NCI-H524 treated with DMSO at 0.1 percent for 48 hours (cell line): ENCODE results near the gene GPRC5D.

Experiments used
- DNase-seq: peaks from one replicate; lab custom pipeline; 2025; lab: John Stamatoyannopoulos, UW

Gene GPRC5D

DNA sequence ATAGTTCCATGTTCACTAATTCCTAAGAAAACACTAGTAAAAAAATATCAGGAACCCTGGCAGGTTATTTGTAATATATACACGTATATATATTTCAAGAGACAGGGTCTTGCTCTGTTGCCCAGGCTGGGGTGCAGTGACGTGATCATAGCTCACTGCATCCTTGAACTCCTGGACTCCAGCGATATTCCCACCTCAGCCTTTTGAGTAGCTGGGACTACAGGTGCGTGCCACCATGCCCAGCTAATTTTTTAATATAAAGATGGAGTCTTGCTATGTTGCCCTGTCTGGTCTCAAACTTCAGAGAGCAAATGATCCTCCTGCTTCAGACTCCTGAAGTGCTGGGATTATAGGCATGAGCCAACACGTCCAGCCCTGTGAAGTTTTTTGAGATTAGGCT, 44.4 kb downstream of the GPRC5D start:
- DNase-seq, result no peak

DNA sequence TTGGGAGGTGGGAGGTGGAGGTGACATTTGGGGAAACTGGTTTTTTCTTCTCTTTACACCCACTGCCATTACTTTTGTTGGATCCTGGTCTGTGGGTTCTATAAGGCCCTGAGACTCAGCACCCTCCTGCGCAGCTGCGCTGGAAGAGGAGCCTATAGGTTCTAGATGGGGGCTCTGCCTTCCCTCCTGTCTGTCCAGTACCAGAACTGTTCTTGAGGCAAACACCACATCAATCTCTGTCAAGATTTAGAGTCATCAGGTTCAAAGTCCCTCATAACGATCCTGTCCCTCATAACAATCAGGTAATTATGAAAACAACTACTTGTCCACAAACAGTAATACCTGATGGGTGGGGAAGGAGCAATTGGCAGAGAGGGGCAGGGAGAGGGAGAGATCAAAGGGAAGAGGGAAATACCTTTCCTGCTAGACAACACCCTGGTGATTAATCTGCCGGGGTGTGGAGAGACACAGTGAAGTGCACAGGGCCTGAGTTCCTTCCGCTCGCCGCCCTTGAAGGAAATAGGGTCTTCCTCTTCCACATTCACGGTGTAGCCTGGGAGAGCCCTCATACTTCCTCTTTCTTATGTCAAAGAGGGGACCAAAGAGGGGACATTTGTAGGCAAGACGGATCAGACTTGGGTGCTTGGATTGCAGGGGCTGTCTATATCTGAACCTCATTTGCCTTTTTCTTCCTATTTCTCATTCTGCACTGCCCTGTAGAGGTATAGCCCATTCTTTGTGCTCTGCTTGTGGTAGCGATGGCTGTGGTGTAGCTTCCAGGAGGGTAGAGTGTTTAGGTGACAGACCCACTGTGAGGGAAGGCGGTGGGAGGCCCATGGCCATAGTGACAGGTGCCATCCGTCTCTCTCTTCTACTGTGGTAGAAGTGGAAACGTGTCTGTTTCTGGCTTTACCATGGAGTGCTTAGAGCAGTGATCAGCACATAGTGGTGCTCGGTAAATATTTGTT, 48.0 kb downstream of the GPRC5D start:
- DNase-seq, result no peak

DNA sequence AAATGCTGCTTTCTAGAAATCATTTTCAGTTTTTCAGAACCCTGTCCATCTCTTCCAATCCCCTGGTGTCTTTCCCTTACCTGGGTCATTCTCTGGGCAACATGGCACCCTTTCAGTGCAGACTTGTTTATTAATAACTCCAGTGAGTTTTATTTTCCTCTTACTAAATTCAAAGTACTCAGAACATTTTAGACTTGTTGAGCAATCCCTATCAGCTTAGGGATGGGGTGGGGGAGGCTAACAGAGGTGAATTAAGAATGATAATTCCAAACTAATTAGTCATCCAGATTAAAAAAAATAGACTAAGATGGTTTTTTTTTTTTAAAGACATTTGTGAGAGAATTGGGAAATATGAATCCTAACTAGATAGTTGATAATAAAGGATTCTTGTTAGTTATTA, 49.9 kb downstream of the GPRC5D start:
- DNase-seq, result no peak

DNA sequence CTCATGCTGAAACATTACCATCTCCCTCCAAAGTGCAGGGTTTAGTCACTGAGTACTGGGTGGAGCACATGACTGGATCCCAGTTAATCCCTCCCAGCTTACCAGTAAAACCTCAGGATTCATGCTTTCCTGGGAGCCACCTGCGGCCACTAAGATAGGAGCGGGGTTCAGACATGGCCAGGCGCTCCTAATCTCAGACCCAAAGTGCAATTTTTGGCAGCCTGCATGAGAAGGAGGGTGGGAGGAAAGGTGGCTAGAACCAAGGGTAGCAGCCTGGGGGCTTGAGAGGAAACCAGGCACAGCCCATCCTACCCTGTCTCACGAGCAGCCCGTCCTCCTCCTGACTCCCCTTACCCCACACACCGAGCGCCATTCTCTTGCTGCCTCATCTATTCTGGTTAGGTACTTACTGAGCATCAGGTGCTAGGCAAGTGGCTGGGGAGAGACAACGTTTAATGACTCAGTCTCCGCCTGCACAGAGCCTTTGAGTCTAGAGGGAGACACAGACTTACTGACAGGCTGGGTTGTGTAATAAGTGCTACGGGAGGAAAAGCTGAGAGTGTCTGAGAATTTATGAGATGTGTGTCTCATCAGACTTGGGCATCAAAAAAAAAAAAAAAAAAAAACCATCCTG, 50.7 kb downstream of the GPRC5D start:
- no peak for DNase-seq

DNA sequence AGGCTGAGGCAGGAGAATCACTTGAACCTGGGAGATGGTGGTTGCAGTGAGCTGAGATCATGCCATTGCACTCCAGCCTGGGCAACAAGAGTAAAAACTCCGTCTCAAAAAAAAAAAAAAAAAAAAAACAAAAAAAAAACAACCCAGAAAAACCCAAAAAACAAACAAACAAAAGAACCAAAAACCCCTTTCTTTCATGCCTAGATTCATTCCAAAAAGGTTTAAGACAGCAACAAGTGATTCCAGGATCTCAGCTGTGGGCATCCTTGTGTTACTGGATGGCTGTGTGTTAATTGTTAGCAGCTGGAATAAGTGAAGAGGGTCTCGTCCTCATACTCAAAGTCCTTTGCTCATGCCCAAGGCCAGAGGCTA, 51.2 kb downstream of the GPRC5D start:
- DNase-seq, result no peak

DNA sequence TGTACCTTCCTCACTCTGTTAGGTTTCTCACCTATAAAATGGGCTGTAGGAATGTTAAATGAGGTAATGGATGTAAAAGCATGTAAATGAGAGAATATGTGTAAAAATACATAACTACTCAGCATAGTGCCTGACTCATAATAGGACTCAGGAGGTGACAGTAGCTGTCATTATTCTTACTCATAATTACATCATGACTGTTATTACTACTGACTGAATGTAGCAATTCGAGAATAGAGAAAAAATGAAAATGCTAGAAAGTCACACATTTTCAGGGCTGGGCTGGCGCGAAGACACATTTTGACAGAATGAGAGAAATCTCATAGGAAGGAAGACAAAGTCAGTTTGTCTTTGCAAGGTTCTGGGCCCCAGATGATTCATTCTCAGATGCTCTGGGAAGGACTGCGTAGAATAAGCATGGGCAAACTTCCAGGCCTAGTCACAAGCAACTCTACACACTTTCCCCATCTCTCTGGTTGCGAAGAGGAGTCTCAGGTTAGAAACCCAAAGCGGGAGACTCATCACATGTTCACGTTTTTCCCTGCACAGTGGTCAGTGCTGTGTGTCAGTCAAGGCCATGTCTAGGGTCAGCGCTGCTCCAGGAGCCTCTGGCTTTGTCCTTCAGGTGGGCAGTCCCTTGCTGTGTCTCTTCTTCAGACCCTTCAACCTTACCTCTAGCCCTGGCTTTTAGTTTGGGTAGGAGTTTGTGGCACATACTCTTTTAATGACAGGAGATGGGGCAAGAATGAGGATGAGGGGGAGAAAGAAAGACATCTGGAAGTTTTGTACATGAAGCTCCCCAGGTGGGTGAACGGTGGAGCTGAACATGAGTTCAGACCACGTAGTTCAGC, 52.2 kb downstream of the GPRC5D start:
- DNase-seq, result no peak

GRCh38 chr12:12898911-12899511, 53.0 kb downstream of the GPRC5D start:
- DNase-seq, result no peak

DNA sequence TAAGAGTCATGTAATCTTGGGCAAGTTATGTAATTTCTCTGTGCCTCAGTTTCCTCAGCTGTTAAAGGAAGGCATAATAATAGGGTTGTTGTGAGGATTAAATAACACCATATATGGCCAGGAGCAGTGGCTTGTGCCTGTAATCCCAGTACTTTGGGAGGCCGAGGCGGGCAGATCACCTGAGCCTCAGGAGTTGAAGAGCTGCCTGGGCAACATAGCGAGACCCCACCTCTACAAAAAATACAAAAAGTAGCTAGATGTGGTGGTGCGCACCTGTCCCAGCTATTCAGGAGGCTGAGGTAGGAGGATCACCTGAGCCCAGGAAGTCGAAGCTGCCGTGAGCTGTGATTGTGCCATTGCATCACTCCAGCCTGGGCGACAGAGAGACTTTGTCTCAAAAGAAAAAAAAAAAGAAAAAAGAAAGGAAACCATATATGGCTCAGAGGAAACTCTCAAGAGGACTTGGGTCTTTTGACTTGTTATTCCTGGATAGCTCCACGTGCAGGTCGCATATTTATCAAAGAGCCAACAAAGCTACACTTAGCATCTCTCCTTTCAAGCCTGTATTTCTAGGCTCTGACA, 53.7 kb downstream of the GPRC5D start:
- DNase-seq, result no peak

DNA sequence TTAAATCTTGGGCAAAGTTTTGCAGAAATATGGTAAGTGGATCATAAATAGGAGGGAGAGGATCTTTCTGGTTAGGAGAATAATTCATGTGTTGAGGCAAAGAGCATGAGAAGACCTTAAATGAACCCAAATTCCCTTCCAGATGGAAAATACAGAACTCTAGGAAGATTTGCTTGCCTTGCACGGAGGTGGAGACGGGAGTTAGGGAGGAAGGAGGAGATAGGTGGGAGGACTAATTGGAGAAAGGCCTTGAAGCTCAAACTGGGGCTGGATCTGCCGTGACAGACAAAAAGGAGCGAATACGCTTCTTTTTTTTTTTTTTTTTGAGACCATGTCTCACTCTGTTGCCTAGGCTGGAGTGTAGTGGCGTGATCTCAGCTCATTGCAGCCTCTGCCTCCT, 54.7 kb downstream of the GPRC5D start:
- DNase-seq, result no peak

DNA sequence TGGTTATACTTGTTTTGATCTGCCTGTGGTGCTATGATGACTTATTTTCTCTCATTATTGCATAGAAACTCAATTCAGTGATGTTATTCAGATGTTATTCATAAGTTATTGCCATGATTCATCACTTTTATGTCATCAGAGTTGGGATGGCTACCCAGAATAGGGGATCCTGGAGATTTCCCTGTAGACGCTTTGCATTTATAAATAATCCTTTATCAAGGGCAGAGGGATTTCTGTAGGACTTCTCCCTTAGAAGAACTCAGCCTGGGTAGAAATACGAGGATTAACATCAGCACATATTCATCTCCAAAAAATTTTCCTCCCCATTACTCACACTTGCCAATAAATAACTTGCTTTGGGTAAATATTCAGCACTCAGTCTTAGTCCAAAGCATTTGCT, 55.7 kb downstream of the GPRC5D start:
- no peak for DNase-seq

GRCh38 chr12:12893438-12893837, 58.5 kb downstream of the GPRC5D start:
- DNase-seq, result no peak

DNA sequence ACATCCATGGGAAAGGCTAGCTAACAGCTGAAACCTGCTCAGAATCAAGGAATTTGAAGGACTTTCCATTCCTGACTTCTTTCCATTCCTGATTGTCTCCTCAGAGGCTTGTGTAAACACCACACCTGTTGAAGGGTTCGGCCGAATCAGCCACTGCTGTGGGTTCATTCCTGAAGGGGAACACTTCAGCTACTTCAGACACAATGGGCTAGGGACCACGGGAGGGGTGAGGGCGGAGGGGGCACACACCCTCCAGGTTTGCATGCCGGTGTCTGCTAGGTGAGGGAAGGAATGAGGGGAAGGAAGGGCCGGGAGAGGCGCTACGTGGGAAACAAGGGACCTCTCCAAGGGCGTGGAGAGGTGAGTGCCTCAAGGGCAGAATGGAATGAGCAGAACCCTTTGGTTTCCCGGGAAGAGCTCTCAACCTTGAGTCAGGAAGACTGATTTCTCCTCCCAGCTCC, 59.3 kb downstream of the GPRC5D start:
- DNase-seq, result no peak

DNA sequence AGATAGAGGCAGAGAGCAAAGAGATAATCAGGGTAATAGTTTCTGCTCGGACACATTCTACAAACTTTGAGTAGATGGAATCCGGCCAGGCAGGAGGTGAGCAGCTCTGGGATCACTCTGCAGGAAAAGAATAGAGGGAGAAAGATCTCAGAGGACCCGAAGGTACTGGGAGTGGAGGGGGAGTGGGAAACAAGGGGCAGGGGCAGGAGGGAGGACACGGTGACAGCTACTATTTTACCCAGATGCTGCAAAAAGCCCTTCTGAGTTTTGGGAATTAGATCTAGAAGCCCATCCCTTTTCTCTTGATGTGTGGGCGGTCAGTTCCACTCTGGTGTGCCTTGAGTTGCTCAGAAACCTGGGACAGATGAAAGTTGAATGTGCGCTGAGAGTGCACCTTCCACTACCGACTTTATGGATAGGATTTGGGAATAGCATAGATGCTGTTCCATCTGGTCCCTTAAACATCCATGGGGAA, 60.1 kb downstream of the GPRC5D start:
- no peak for DNase-seq

DNA sequence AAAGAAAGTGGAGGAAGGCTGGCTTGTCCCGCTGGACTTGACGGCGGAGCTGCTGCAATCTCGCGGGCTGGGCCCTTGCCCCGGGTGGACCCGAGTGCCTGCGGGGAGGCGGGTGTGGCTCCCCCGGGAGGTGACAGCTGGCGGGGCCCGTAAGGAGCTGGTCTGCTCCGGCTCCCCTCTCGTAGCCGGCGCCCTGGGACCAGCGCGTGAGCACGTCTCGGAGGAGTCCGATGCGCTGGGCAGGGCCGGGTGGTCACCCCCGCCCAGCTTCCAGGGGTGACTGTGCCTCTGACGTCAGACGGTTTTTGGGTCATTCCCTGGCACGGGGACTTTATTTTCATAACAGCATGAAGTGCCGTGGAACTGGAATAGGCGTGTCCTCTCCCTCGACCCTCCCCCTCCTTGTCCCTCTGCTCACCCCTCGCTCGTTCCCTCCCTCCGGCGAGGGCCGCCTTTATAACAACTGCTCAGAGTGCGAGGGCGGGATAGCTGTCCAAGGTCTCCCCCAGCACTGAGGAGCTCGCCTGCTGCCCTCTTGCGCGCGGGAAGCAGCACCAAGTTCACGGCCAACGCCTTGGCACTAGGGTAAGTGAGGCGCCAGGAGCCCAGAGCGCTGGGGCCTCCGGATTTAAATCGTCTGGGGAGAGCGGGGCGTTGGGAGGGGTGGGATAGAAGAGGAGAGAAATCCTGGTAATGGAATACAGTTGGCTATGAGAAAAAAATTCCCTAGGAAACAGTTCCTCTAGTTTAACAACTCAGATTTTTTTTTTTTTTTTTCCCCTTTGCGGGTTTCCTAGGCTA, 60.7 kb downstream of the GPRC5D start, which contains the start of gene GPRC5A:
Gene GPRC5A, plus strand, starts transcription at position 483 of the 801 bp plus-strand sequence. CDS start 16,688 bp downstream, outside the sequence.
- peak; percentile 26 for DNase-seq
